ENCODE measurements around the gene SMARCA1. TPM values are rescaled to one million over a fixed set of nuclear protein-coding genes. Genes with fewer than 3 reads are reported as not detected.

SMARCA1 gene
- total RNA-seq, 4 donors from 2014 or later: 67.1 to 75.8 (median 69.2) TPM

DNA sequence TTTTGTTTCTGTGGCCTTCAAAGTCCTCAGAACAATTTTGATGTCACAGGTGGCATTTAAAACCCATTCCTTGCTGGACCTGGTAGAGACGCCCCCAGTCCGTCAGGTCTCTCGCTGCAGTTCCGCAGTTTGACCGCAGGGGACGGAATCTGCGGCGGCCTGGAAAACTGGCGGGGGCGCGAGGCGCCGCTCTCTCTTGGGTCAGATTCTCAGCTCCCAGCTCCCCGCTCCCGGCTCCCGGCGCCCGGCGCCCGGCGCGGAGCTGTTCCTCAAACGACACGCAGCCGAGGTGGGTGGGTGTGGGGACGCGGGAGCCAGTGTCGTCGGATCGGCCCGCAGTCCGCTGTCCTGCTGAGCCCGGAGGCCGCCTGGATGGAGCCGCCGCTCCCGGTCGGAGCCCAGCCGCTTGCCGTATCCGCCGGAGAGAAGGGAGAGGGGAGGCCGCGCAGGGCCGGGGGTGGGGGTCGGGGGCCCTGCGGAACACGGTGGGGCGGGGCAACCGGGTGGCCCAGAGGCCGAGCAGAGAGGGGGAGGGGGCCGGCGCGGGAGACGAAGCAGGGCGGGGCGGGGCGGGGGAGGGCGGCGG is 16.9 kb upstream of the SMARCA1 start, which contains the start of gene OCRL:
Gene OCRL, plus strand, starts transcription at position 192 of the 586 bp plus-strand sequence. Its CDS starts 181 bp downstream, at position 373.
- DNase-seq: peak; percentile 63 to 71

DNA sequence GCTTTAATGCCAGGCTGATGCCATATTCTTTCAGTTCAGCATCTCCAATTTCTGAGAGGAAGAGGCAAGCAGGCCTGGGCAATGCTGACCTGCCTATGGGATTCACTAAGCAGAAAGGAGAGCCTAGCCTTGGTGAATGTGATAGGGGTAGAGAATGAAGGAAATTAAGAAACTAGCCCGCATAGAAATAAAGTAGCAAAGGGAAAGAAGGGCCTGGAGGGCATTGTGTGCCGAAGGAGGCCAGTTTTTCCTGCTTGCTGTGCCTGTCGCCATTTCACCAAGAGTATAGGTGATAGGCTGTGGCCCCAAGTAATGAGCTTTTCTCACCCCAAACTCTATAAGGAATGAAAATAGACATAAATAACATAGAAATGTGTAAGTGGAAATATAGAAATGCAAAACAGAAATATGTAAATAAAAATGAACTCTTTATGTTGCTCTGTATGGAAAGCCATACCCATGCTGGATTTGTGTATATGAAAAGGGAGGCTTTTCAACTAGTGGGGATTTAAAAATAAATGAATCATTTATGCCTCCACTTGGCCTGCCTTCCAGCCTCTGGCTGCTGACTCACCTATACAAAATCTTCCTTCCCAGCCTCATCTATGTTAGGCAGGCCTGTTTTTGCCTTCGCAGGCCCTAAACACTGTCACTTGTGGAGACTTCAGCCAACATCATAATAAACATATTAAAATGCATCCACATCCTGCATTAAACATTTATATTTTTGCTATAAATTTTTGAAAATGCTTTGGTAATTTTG is 11.7 kb upstream of the SMARCA1 start:
- Histone ChIP-seq H3K36me3 (no peaks in the 10 kb centered on the region), H3K27me3 (no peaks in the 10 kb centered on the region), H3K4me3 (replicated peaks in 1 of 3) (no peak overlapping the region), H3K9me3 (no peaks in the 10 kb centered on the region), H3K4me1 (peaks cover 6 to 8% of the 10 kb centered on the region in 2 donors), H3K27ac (no peak overlapping the region)
- WGBS, 2 donors: 91 to 96% methylated on average over 4 of the region's 4 CpGs
- intact Hi-C loops (cut with DNase I): no loop called here
- DNase-seq: no peak
- TF ChIP-seq POLR2A (IDR thresholded peaks at IDR 0.05) (no peak), CTCF (IDR thresholded peaks at IDR 0.05) (no peak)

More for the DNA sequence above, 16.9 kb upstream of the SMARCA1 start, which contains the start of gene OCRL:
- no peaks in the 10 kb centered on the region for H3K27me3 ChIP-seq
- peak within 1 kb of the TSS in 2 of 3 donors; percentile 17 to 48 for H3K4me3 ChIP-seq (replicated peaks in 1 of 3)
- H3K27ac ChIP-seq: peak within 1 kb of the TSS; percentile 57 to 76 (median 68)
- no peaks in the 10 kb centered on the region for H3K9me3 ChIP-seq
- no peaks in the 10 kb centered on the region for H3K36me3 ChIP-seq
- no peaks in the 10 kb centered on the region for H3K4me1 ChIP-seq
- 0% methylated on average over 9 of the region's 60 CpGs; no CpG with 5 or more reads in 1 of the 2 donors for WGBS, 2 donors
- intact Hi-C loops (cut with DNase I): no loop called here
- TF ChIP-seq POLR2A (IDR thresholded peaks at IDR 0.05) (peak in 1 of 2 donors; percentile 47), CTCF (IDR thresholded peaks at IDR 0.05) (peak; percentile 30 to 74 (median 59))

- no peak for TF ChIP-seq POLR2A (IDR thresholded peaks at IDR 0.05)
- no peak for DNase-seq
- Histone ChIP-seq H3K9me3 (no peaks in the 10 kb centered on the region), H3K27me3 (no peaks in the 10 kb centered on the region), H3K36me3 (no peaks in the 10 kb centered on the region), H3K4me1 (peaks cover 6 to 8% of the 10 kb centered on the region in 2 donors), H3K4me3 (replicated peaks in 1 of 3) (no peak overlapping the region), H3K27ac (peak overlapping the region in 2 of 3 donors; percentile 54 to 62)
- WGBS, 2 donors: 20 to 45% methylated on average over 1 of the region's 1 CpG
- intact Hi-C loops (cut with DNase I): no loop called here
These were observed 7.8 kb upstream of the SMARCA1 start for GRCh38 chrX:129531132-129531531.

DNA sequence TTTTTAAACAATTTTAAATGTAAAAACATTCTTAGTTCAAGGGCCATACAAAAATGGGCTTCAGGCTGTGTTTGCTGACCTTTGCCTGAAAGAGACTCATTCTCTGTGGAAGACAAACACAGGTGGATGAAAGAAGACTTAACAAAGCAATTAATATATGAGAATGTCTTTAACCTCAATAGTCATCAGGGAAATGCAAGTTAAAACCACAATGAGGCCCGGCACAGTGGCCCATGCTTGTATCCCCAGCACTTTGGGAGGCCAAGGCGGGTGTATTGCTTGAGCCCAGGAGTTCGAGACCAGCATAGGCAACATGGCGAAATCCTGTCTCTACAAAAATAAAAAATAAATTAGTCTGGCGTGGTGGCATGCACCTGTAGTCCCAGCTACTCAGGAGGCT is 7.1 kb upstream of the SMARCA1 start:
- Histone ChIP-seq H3K4me3 (replicated peaks in 1 of 3) (no peak overlapping the region), H3K27me3 (no peaks in the 10 kb centered on the region), H3K36me3 (no peaks in the 10 kb centered on the region), H3K27ac (peak overlapping the region; percentile 41 to 62 (median 54)), H3K9me3 (no peaks in the 10 kb centered on the region), H3K4me1 (peaks cover 6 to 8% of the 10 kb centered on the region in 2 donors)
- intact Hi-C loops (cut with DNase I): no loop called here
- no peak for DNase-seq
- TF ChIP-seq POLR2A (IDR thresholded peaks at IDR 0.05) (no peak), CTCF (IDR thresholded peaks at IDR 0.05) (no peak)
- 70 to 82% methylated on average over 5 of the region's 5 CpGs for WGBS, 2 donors

- H3K36me3 ChIP-seq: no peaks in the 10 kb centered on the region
- intact Hi-C loops (cut with DNase I): no loop called here
- H3K27ac ChIP-seq: peak overlapping the region; percentile 32 to 62 (median 36)
- H3K9me3 ChIP-seq: no peaks in the 10 kb centered on the region
- no peaks in the 10 kb centered on the region for H3K27me3 ChIP-seq
- no peak overlapping the region for H3K4me3 ChIP-seq (replicated peaks in 1 of 3)
- DNase-seq: peak; percentile 68 to 69
- 16 to 37% methylated on average over 3 to 4 of the region's 4 CpGs for WGBS, 2 donors
- TF ChIP-seq CTCF (IDR thresholded peaks at IDR 0.05) (no peak), POLR2A (IDR thresholded peaks at IDR 0.05) (no peak)
- H3K4me1 ChIP-seq: peaks cover 6 to 8% of the 10 kb centered on the region in 2 donors
These were observed 6.5 kb upstream of the SMARCA1 start for GRCh38 chrX:129529685-129530281.
